HG03571 (cell line): ENCODE results near the gene UCN2.

Experiments used
- ATAC-seq: cut with Tn5 transposase; IDR thresholded peaks from one replicate; pipeline ENCODE4 v1.9.1; 2021; ENCODE audit not compliant: unreplicated experiment

The UCN2 gene, protein sequence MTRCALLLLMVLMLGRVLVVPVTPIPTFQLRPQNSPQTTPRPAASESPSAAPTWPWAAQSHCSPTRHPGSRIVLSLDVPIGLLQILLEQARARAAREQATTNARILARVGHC

DNA sequence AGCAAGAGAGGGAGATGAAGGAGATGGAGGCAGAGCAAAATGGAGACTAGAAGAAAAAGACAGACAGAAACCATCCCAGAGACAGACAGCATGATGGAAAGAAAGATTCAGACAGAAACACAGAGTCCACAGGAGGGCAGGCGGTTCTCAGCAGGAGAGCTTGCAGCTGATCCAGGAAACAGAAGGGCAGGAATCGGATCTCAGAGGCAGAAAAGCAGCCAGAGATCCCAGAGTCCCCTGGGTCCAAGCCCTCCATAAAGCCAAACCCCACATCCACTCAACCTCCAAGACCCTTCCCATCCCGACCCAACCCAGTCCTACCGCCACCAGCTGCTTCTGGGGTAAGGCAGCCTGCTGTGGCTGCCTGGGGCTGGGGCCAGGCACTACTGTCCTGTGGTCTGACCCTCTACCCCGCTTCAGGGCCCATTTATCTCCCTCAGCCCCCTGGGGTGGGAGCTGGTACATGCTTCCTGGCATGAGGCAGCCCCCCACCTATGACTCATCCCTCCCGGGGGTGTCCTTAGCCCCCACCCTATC lies at the start of gene UCN2:
UCN2 (minus strand) TSS at position 400 of the 537 bp plus-strand sequence. CDS start 657 bp downstream, outside the sequence.
- no peak for ATAC-seq

DNA sequence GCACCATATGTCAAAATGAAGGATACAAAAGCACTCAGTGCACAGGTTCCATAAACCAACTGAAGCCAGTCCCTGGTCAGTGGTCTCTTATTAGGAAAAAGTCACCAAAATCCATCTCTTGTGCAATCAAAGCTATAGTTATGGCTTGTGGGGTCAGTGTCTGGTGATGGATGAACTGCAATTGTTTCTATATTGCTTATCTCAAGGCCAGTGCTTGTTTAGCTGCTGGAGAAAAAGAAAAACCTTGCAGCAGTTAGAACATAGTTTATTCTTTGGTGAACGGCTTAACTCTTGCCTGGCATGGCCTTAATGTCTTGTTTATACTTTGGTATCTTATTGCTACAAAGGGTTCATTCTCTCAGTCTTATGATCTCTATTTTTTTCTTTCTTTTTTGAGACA lies 48.7 kb upstream of the UCN2 start:
- ATAC-seq: no peak

DNA sequence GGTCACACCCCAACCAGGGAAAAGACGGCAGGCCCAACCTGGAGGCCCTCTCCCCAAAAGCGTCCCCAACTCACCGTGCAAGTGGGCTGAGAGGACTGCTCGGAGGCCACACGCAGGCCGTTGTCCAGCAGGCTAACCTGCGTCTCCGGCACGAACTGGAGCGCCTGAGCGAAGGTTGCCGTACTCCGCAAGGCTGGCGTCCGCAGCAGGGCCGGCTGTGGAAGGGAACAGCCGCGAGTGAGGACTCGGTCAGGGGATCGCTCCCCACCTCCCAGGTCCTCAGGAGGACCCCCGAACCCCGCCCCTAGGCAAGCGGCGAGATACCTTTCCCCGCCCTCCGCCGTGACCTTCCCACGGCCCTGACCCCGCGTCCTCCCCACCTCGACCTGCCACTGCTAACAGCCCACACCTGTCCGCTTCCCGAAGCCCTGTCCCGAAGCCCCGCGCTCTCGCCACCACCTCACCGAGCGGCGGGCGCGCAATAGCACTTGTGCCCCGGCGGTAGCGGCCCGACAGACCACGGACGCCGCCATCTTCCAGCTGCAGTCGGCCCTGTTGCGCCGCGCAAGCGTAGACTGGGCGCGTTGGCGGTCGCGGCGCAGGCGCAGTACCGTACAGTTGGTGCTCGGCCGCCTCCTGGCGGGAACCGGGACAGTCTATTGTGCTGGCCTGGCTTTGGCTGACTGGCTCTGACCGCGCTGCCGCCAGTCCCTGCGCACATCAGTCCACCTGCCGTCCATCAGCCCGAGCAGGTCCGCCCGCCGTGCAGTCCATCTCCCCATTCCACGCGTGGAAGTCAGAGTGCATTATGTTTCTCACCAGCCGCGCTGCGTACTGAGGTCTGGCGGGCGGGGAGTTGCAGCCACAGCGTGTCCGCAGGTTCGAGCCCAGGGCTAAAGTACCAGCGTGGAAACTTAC lies 45.8 kb upstream of the UCN2 start, which contains the start of gene UQCRC1:
UQCRC1 (minus strand) TSS at position 559 of the 918 bp plus-strand sequence; CDS start at position 533, 26 bp downstream.
- peak; percentile 94 for ATAC-seq

DNA sequence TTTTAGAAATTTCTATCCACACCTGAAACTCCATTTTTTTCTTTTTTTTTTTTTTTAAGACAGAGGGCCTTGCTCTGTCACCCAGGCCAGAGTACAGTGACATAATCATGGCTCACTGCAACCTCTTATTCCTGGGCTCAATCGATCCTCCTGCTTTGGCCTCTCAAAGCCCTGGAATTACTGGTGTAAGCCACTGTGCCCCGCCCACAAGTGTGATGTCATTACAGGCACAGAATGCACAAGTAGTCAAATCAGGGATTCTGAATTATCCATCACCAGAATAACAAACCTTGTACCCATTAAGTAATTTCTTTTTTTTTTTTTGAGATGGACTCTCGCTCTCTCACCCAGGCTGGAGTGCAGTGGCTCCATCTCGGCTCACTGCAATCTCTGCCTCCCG lies 43.9 kb upstream of the UCN2 start:
- no peak for ATAC-seq

DNA sequence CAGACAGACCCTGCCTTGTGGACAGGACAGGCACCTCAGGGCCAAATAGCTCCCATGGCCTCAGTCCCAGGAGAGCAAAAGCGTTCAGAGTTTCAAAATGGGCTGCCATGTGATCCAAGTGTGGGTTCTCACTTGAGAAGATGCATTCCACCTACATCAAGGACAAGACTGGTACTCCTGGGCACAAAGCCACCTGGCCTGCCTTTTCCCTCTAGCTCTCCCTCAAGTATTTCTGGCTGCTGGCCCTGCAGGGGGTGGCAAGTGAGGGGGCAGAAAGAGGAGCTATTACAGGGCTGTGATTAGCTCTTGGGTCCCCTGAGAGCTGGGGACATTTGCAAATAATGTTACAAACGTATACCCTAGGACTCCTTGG lies 38.0 kb upstream of the UCN2 start:
- no peak for ATAC-seq

DNA sequence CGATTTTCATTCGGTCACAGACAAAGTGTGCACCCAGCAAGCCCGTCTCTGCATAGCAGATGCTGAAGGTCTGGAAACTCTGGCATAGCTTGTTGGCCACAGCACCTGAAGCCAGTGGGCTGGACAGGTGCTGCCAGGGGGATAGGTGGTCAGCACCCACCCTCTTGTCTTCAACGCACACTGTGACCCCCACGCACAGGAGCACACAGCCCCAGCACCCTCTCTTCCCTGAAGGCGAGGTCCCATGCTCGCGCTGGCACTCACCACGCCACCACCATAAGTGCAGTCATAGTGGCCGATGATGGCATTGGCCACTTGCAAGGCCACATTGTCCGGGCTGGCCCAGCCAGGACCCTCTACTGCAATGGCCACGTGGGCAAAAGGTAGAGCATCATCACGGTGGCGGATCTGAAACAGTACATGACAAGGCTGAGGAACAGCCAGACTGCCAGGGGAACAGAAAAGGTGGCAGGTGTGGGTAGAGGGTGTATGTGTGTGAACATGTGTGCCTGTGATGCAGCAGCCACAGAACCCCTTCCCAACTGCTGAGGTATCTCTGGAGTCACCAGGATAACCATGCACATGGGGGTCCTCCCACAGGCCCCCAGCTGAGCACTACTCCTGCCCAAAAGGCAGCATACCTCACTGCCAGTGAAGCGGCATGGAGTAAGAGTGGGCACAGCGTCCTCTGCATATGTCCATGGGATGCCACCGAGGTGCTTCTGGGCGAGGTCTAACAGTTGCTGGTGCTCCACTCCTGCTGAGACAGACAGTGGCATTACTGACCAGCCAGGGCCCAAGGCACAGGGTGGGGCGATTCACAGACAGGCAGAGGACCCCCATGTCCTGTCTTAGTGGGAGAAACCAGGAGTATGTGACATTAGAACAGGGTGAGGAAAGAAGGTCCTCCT lies 37.4 kb upstream of the UCN2 start:
- ATAC-seq: no peak

DNA sequence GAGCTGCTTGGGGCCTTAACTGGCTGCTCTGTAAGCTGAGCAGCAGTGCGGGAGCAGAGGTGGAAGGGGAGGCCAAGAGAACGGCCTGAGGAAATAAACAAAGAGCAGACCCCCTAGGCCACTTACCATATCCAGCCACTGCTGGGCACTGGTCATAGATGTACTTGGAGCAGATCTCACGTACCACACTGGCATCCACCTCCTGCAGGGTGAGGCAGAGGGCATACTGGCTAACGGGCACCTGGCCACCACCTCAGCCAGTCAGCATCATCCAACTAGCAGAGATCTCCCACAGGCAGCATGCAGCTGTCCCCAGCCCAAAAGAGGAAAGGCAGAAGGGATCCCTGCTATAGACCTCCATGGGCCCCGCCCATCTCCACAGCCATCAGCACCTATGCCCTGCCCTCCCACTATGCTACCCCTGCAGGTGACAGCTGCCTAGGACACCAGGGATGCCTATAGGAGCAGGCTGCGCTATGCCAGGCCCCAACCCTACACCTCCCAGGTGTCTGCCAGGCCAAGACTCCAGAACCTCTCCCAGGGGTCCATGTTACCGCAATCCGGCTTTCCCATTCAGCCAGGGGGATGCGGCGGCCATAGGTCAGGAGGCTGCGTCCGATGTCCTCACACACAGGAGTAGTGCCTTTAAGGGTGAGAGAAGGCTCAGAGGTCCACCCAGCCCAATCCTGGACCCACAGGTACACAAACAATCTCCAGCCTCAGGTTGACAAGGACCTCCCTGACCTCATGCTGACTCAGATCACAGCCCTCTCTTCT lies 36.1 kb upstream of the UCN2 start:
- no peak for ATAC-seq

DNA sequence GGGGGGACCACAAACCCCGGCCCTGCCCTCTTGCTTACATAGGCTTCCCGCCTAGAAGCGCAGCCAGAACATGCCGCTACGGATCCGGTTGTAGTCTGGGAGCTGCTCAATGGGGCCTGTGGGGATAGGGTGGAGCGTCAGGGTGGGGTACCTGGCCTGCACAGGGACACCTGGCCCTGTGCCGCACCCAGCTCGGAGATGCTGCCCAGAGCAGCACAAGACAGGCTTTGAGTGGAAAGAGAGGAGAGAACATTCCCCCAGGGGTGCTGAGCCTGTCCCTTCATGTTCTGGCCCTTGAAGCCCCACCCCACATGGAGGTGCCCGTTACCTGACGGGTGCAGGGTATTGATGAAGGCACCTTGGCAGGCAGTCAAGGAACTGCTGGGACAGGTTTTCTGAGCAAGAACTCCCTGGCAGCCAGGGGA lies 35.5 kb upstream of the UCN2 start:
- ATAC-seq: no peak

DNA sequence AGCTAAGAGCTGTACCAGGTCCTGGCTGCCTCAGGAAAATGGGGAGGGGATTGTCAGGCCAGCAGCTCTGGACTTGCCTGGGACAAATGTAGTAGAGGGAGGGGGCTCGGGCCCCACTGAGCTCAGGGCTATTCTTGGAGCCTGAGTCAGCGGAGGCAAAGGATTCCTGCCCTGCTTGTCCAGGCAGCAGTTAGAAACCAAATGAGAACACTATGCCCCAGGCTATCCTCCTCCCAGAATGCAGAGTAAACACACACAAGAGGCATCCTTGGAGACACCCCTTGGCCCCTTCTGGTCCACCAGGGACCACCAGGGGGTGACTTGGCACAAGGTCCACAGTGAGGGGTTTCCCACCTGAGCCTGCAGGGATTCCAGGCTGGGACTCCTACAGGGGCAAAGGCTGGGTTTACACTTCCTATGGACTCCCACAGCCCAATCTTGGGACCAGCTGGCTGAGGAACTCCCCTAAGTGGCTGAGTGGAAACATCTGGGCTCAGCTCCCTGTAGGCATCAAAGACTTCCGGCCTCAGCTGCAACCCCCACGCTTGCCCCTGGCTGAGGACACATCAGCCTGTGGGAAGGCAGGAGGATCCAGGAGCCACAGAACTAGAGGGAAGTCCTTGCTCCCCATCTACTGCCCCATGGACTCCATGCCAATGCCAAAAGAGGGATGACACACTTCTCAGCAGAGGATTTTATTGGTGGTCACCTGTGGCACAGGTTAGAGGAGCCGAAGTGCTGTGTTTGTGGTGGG lies 34.9 kb upstream of the UCN2 start:
- ATAC-seq: no peak

DNA sequence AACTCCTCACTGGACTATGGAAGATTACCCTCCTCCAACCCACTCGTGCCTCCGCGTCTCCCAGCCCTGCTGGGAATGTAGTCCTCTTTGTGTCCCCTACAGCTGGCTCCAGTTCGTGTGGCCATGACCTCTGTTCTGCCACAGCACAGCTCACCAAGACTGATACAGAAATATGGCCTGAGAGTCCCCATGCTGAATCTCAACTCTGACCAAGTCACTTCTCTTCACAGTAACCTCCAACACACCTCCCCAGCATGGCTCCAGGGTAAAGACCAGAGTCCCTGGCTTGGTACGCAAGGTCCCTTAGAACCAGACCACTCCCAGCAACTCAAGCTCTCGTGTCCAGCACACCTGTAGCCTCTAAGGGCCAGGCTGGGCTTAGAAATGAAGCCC lies 33.8 kb upstream of the UCN2 start:
- no peak for ATAC-seq

DNA sequence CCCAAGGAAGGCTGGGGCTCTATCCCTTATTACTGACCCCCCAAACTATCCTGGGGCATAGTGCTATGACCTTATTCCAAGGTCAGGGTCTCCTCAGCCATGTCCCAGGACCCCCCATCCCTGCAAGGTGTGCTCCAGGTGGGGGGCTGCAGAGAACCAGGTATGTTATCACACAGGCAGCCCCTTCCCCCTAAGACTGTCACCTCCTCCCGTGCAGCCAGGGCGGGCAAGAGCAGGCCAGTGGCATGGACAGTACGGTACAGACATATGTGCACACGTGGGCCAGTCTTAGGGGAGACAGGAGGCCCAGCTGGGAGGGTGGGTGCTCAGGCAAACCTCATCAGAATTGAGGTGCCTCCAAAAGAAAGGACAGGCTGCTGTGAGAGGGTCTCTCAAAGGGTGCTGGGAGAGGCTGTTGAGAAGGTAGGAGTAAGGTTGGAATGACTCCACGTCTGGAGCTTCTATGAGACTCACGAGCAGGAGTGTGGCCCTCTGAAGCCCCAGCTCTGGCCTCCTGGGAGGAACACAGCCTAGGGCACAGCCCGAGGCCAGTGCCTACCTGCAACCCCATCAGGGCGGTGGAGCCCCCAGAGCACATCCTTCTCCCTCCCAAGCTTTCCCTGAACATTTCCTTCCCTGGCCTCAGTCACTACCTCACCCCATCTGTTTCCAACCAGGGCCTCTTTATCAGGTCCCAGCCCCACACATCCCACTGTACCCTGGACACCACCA lies 33.3 kb upstream of the UCN2 start:
- ATAC-seq: no peak

DNA sequence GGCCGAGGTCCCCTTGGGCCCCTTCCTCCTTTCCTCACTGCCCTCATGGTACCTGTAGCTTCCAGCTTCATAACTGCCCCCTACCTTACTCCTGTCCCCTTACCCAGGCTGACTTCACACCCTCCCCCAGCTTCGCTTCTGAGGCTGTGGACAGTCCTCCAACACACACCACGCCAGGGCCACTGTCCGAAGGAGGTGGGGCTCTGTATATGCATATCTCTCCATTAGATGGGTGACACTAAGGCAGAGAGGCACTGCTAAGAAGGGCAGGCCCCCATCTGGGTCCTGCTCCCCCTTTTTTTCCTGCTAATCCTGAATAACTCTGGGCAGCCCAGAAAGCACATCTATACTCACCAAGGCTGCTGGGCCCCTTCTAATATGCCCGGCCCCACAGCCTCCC lies 32.6 kb upstream of the UCN2 start:
- ATAC-seq: no peak

DNA sequence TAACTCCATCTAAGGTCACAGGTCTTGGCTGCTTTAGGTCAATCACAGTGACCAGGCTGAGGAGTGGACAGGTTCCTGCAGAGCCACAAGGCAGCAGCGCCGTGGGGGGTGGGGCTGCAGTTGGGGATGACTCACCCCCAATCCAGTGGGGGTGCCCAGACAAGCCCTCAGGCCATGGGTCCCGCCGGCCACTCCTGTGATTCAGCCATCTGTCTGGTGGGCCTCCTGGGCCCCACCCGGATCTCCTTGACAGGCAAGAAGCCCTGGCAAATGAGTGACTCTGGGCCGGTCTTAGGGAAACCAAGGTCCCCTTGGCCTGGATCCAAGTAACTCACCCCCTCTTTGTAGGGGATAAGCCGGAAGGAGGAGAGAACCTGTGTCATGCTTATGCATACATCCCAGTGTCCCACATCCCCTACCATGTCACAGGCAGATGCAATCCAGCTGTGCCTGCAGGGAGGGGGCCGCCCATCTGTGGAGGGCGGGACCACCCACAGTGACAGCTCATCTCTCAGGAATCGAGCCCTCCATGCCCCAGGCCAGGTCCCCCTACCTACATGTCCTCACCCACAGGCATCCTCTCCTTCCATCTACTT lies 32.0 kb upstream of the UCN2 start:
- ATAC-seq: no peak

DNA sequence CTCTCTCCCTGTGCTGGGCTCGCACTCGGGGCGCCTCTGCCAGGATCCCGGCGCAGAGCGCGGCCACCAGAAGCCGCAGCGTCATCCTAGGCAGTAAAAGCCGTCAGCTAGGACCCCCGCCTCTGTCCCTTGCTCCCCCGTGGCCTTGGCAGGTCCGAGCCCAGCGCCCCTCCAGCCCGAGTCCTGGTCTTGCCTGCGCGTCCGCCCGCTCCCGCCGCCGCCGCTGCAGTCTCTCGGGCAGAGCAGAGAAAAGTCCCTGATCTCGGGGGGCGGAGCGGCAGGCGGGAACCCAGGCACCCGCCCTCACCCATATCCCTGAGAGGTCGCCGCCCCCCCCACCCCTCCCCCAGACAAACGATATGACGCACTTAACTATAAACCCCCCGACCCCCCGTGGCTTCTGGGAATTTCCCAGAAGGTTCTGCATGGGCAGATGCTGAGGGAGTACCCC lies 31.5 kb upstream of the UCN2 start, which contains the start of gene COL7A1:
COL7A1 (minus strand) TSS at position 255 of the 451 bp plus-strand sequence; CDS start at position 85, 170 bp downstream.
- ATAC-seq: no peak

DNA sequence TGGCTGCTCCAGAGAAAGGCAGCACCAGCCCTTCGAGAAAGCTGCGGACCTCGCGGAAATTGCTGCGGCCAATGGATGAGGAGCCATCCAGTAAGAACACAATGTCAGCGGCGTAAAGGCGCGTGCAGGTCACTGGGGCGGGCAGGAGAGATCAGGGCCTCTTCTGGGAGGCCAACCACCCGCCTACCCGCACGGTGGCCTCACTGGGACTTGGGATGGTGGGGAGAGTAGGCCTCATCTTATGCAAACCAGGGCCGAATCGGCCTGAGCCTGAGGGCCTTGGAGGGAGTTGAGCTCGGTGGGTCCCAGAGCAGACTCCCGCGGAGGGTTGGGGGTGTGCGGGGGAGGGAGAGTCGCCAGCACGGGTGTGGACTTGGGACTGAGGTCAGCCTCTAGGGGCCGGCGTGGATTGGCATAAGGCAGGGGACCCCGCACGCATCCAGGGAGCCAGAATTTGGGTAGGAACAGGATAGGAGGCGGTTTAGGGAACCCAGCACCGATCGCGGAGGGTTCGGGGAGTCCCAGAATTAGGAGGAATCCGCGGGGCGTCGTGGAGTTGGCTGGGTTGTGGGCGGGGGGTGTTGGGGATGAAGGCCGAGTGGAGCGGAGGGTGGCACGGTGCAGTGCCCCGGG lies 31.0 kb upstream of the UCN2 start:
- ATAC-seq: no peak

DNA sequence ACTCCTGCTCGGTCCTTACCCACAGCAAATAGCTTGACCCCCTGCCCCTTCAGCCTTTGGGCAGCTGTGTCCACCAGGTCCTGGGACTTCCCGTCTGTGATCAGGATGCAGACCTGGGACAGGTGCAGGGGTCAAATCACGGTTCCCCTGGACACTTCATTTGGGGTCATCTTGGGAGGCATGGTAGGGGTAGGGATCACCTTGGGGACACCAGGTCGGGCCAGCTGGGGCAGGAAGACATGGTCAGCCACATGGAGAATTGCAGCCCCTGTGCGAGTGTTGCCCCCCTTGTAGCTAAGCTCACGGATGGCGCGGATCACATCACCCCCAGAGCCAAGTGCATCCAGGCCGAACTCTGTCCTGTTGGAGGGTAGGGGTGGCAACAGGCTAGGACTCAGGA lies 29.8 kb upstream of the UCN2 start:
- no peak for ATAC-seq

DNA sequence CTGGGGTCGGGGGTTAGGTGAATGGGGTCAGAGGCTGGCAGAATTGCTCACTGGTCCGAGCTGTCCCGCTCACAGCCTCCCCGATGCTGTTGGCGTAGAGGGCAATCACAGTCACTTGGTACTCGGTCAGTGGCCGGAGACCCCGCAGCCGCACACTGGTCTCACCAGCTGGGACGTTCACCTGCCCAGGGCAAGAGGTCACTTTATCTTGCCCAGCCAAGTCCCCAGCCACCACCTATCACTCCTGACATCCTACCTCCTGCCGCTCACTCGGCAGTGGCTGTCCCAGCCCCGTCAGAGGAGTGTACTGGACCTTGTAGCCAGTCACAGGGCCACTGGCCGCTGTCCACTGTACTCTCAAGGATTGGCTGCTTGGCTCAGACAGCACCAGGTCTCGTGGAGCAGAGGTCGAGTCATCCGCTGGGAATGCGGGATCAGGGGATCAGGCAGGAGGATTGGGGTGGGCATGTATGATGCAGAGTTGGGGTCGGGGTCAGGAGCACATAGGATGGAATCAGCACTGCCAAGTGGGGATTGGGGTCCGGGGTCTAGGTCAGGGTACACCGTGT lies 29.0 kb upstream of the UCN2 start:
- no peak for ATAC-seq
